DND-41 (cell line): Measurements from ENCODE around the gene PTPRN2.

ENCODE experiments used
- EZH2 ChIP-seq: IDR thresholded peaks from 3 replicates; pipeline ENCODE4 v1.6.1; 2012; ENCODE audit warnings: borderline replicate concordance, low read depth, mild to moderate bottlenecking, moderate library complexity, low read length, inconsistent platforms; ENCODE audit not compliant: severe bottlenecking
- TF ChIP-seq, protein P1 (sequence below): IDR thresholded peaks from 2 replicates; pipeline ENCODE4 v1.5.1; 2012; ENCODE audit warnings: borderline replicate concordance, low read length, moderate library complexity, mild to moderate bottlenecking; ENCODE audit not compliant: poor library complexity, severe bottlenecking; ENCODE audit errors: extremely low read depth

DNA sequence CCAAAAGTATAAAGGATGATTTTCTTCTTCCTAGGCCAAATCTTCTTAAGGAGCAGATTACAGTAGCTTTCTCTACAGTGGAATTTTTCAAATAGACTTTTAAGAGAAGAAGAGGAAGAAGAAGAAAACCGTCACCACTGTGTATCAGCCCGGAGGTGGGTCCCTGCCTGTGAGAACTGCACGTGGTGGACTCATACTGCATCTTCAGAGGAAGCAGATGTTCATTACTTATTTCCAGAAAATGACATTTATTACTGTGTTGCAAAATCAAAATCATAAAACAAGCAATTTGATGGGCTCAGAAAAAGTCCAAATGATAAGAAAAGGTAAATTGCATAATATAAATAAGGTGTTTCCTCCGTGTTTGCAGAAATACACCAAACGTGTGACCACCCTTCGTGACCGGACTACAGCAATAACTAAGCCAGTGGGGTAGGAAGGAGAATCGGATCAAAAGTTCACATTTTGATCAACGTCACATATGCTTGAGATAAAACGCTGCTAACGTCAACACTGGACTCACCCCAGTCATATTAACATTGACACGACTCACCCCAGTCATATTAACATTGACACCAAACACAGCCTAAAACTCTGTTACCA lies 179.2 kb downstream of the PTPRN2 start:
- TF ChIP-seq, protein P1, sequence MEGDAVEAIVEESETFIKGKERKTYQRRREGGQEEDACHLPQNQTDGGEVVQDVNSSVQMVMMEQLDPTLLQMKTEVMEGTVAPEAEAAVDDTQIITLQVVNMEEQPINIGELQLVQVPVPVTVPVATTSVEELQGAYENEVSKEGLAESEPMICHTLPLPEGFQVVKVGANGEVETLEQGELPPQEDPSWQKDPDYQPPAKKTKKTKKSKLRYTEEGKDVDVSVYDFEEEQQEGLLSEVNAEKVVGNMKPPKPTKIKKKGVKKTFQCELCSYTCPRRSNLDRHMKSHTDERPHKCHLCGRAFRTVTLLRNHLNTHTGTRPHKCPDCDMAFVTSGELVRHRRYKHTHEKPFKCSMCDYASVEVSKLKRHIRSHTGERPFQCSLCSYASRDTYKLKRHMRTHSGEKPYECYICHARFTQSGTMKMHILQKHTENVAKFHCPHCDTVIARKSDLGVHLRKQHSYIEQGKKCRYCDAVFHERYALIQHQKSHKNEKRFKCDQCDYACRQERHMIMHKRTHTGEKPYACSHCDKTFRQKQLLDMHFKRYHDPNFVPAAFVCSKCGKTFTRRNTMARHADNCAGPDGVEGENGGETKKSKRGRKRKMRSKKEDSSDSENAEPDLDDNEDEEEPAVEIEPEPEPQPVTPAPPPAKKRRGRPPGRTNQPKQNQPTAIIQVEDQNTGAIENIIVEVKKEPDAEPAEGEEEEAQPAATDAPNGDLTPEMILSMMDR, result no peak
- TF ChIP-seq EZH2, result no peak
